Endothelial cell of umbilical vein (primary cell): Measurements from ENCODE around the gene FMN1. TPM values are rescaled to one million over a fixed set of nuclear protein-coding genes. Genes with fewer than 3 reads are reported as not detected.

Source experiments
- BruUV-seq: library from RNA; stranded (reverse); fragments of 400-500 nt; replicated peaks from 2 replicates; lab custom pipeline; 2021; lab: Mats Ljungman, UMichigan
- CTCF ChIA-PET: fragments of 300-600, 350-600 bp; sonication (Branson Sonifier 250); formaldehyde crosslinking; loops from one replicate; lab custom pipeline; 2021; ENCODE audit warnings: antibody characterized with exemption, inconsistent platforms; lab: Charles Lee
- POLR2A ChIA-PET: fragments of 300-600, 350-600 bp; sonication (Branson Sonifier 250); formaldehyde crosslinking; loops from one replicate; lab custom pipeline; 2021; ENCODE audit warnings: antibody characterized with exemption, inconsistent platforms; lab: Charles Lee
- DNase-seq: peaks from one replicate; pipeline ENCODE4 v3.0.0-alpha.2; 2011; ENCODE audit warnings: low read depth, low spot score
- FAIRE-seq: peaks from 2 replicates; lab custom pipeline; 2011; peaks lifted over from hg19 to GRCh38; lab: Jason Lieb, UNC
- H2AFZ ChIP-seq: 2 replicates; pipeline ENCODE4 v1.6.0; 2012; ENCODE audit warnings: low read depth, low read length, control low read depth, inconsistent platforms
- H3K27ac ChIP-seq: 2 replicates; pipeline ENCODE4 v1.5.1; 2011; ENCODE audit warnings: low read depth, mild to moderate bottlenecking, control low read depth, low read length, moderate library complexity; ENCODE audit not compliant: insufficient read depth
- H3K27me3 ChIP-seq, 2 experiments: 2 replicates each; pipeline versions ENCODE4 v1.6.0 to v1.6.1; 2011; ENCODE audit warnings: low read length in 2 of 2, mixed read lengths in 1 of 2; ENCODE audit not compliant: control insufficient read depth in 2 of 2, insufficient read depth in 2 of 2
- H3K36me3 ChIP-seq, 2 experiments: 2 replicates in 1 of 2; 3 replicates in 1 of 2; pipeline ENCODE4 v1.5.1; 2011; ENCODE audit warnings: low read length in 2 of 2, mild to moderate bottlenecking in 1 of 2, moderate library complexity in 1 of 2; ENCODE audit not compliant: control insufficient read depth in 2 of 2, insufficient read depth in 2 of 2; ENCODE audit errors: extremely low read depth in 1 of 2
- H3K4me1 ChIP-seq: 3 replicates; pipeline ENCODE4 v1.5.1; 2011; ENCODE audit warnings: mild to moderate bottlenecking, low read length; ENCODE audit not compliant: control insufficient read depth, insufficient read depth; ENCODE audit errors: extremely low read depth
- H3K4me2 ChIP-seq: 2 replicates; pipeline ENCODE4 v1.6.1; 2011; ENCODE audit warnings: low read length, control low read depth, mixed read lengths; ENCODE audit not compliant: insufficient read depth
- H3K4me3 ChIP-seq, 3 experiments: fragments of 200-600 bp in 1 of 3; sonication (generic), shearing (Covaris generic) in 1 of 3; replicated peaks in 1 of 3; 2 replicates each; pipeline ENCODE4 v1.5.1; 2011 to 2016; ENCODE audit warnings: control low read depth in 3 of 3, low read length in 3 of 3, mild to moderate bottlenecking in 2 of 3, inconsistent platforms in 1 of 3, low read depth in 1 of 3, moderate library complexity in 1 of 3; ENCODE audit not compliant: insufficient read depth in 1 of 3
- H3K79me2 ChIP-seq: 2 replicates; pipeline ENCODE4 v1.6.0; 2012; ENCODE audit warnings: low read length, inconsistent platforms; ENCODE audit not compliant: control insufficient read depth, insufficient read depth
- H3K9ac ChIP-seq: replicated peaks from 2 replicates; pipeline ENCODE3; 2011; ENCODE audit warnings: low read length, control low read depth; ENCODE audit not compliant: insufficient read depth; ENCODE audit errors: extremely low read depth
- H3K9me1 ChIP-seq: replicated peaks from 3 replicates; pipeline ENCODE4 v1.6.0; 2011; ENCODE audit warnings: mild to moderate bottlenecking, low read length; ENCODE audit not compliant: control insufficient read depth, insufficient read depth; ENCODE audit errors: extremely low read depth
- H3K9me3 ChIP-seq: replicated peaks from 2 replicates; pipeline ENCODE4 v1.5.1; 2012; ENCODE audit warnings: low read length, inconsistent platforms; ENCODE audit not compliant: control insufficient read depth, insufficient read depth
- H4K20me1 ChIP-seq: replicated peaks from 2 replicates; pipeline ENCODE3; 2011; ENCODE audit warnings: mild to moderate bottlenecking, low read length; ENCODE audit not compliant: control insufficient read depth, insufficient read depth; ENCODE audit errors: extremely low read depth
- CTCF ChIP-seq, 2 donors: IDR thresholded peaks; 1 replicate in 1 of 2; 2 replicates in 1 of 2; pipeline ENCODE4 v1.5.1; 2011; ENCODE audit warnings: low read length in 2 of 2, mild to moderate bottlenecking in 2 of 2, moderate library complexity in 2 of 2, control low read depth in 1 of 2, inconsistent platforms in 1 of 2, low read depth in 1 of 2; ENCODE audit not compliant: insufficient read depth in 1 of 2; ENCODE audit errors: extremely low read depth in 1 of 2
- EZH2 ChIP-seq: IDR thresholded peaks from 2 replicates; pipeline ENCODE4 v1.6.1; 2012; ENCODE audit warnings: borderline replicate concordance, low read depth, mild to moderate bottlenecking, moderate library complexity, low read length, inconsistent platforms; ENCODE audit not compliant: severe bottlenecking
- FOS ChIP-seq: IDR thresholded peaks from 2 replicates; pipeline ENCODE4 v1.6.1; 2011; ENCODE audit warnings: mild to moderate bottlenecking, low read length, moderate library complexity, borderline replicate concordance; ENCODE audit not compliant: insufficient read depth
- GATA2 ChIP-seq: IDR thresholded peaks from 2 replicates; pipeline ENCODE4 v1.7.0; 2011; ENCODE audit warnings: low read depth, mild to moderate bottlenecking, moderate library complexity, mixed read lengths, low read length; ENCODE audit not compliant: insufficient read length, insufficient read depth
- JUN ChIP-seq: IDR thresholded peaks from 2 replicates; pipeline ENCODE4 v1.6.1; 2011; ENCODE audit warnings: borderline replicate concordance, low read depth; ENCODE audit not compliant: insufficient read length, insufficient read depth
- MAX ChIP-seq: IDR thresholded peaks from 2 replicates; pipeline ENCODE4 v1.6.1; 2011; ENCODE audit not compliant: insufficient read depth, insufficient read length
- MYC ChIP-seq: IDR thresholded peaks from one replicate; pipeline ENCODE4 v1.6.1; 2011; ENCODE audit warnings: mild to moderate bottlenecking, low read depth, low read length
- POLR2A ChIP-seq: IDR thresholded peaks from 2 replicates; pipeline ENCODE4 v1.6.1; 2012; ENCODE audit warnings: low read depth, mild to moderate bottlenecking, control low read depth, low read length
- POLR2AphosphoS5 ChIP-seq: IDR thresholded peaks from 2 replicates; pipeline ENCODE4 v1.6.1; 2012; ENCODE audit warnings: low read depth, mild to moderate bottlenecking, control low read depth, low read length, moderate library complexity; ENCODE audit not compliant: insufficient read depth
- dilution Hi-C: fragments of 300-500 bp; cut with MboI; formaldehyde crosslinking; loops from one replicate; pipeline ENCODE4 v1.15.0; 2019; ENCODE audit warnings: low sequenced_read_pairs; ENCODE audit not compliant: extremely low pct_ligation_motif_present
- intact Hi-C: fragments of 100-400 bp; cut with micrococcal nuclease; formaldehyde crosslinking; loops from one replicate; pipeline ENCODE4 v1.10.0; 2022
- polyA plus RNA-seq, 4 experiments: library from polyadenylated mRNA; depleted of rRNA in 3 of 4; stranded (reverse) in 3 of 4; unstranded in 1 of 4; fragments of >200 nt; gene quantifications; 2 replicates each; pipeline versions ENCODE4 v1.2.1 to v1.2.3, GENCODE V29; 2011 to 2012; ENCODE audit warnings: missing spikeins in 1 of 4
- total RNA-seq: library from RNA; stranded (reverse); gene quantifications from 2 replicates; pipeline ENCODE4 v1.2.3, GENCODE V29; 2021

The FMN1 gene
- total and polyA plus RNA-seq, 2 donors (not counting 3 experiments of a cell fraction or from before 2014, with no cell fraction given) = 0.01 to 0.29 TPM

GRCh38 chr15:33168444-33168843, 26.1 kb downstream of the FMN1 start:
- Histone ChIP-seq H2AFZ (no peak overlapping the region), H3K9me1 (no peaks in the 10 kb centered on the region), H4K20me1 (no peaks in the 10 kb centered on the region), H3K27ac (no peak overlapping the region), H3K79me2 (no peaks in the 10 kb centered on the region), H3K4me3 (no peak overlapping the region), H3K4me2 (no peak overlapping the region), H3K27me3 (no peaks in the 10 kb centered on the region), H3K9me3 (no peaks in the 10 kb centered on the region), H3K9ac (no peak overlapping the region), H3K36me3 (no peaks in the 10 kb centered on the region), H3K4me1 (no peaks in the 10 kb centered on the region)
- FAIRE-seq = no peak
- no peak for DNase-seq
- ChIA-PET CTCF (no interaction called here), POLR2A (no interaction called here)
- dilution Hi-C loops = no loop called here
- BruUV-seq = no TSS peak
- TF ChIP-seq GATA2 (no peak), FOS (no peak), CTCF (IDR thresholded peaks at IDR 0.05; ENCODE audit: extremely low read depth in 1 of 2, insufficient read depth in 1 of 2, low read depth in 1 of 2, low read length in 2 of 2) (no peak), POLR2AphosphoS5 (no peak), MAX (no peak), JUN (no peak), MYC (no peak), EZH2 (no peak), POLR2A (no peak)
- intact Hi-C loops = no loop called here
